ENCODE data around the gene PIKFYVE. TPM values are rescaled to one million over a fixed set of nuclear protein-coding genes. Genes with fewer than 3 reads are reported as not detected.

The PIKFYVE gene
- total RNA-seq, 1 experiment from 2014 or later = 27.2 TPM

DNA sequence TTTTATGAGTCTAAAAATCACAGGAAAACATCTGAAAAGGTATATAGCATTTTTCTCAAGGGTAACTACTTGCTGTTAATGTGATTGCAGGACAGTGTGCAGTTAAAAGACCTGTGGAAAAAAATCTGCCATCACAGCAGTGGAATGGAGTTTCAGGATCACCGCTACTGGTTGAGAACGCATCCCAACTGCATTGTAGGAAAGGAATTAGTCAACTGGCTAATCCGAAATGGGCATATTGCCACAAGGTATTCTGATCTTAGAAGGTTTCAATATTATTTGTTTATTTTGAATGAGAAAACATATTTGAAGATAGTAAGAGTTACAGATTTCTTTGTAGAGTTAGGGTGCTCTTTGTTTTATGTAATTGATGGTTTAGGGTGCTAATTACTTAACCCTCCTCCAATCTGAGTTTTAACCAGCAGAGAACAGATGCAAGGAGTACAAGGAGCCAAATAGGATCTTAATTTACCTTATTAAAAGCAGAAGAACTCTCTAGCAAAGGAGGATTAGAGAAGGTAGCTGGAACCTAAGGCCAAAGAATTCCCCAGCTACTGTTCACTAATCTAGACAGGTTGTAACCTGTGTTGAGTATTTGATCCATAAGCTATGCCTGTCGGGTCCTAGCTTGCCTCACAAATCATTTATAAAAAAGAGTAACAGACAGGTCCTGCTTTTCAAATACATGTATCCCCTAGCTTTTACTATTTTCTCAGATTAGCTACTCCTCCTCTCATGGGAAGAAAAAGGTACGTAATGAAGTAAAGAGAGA, 35.0 kb downstream of the PIKFYVE start:
- Histone ChIP-seq H2BK120ac (ENCODE audit: low read depth, low read length, poor library complexity, severe bottlenecking) (no peak overlapping the region), H2BK20ac (ENCODE audit: low read depth, low read length, poor library complexity, severe bottlenecking) (no peak overlapping the region), H3K79me1 (ENCODE audit: insufficient read depth, low read depth, low read length, poor library complexity, severe bottlenecking) (no peaks in the 10 kb centered on the region), H2AK5ac (ENCODE audit: insufficient read length, low read length) (no peak overlapping the region), H3K23ac (ENCODE audit: insufficient read length, low read depth, low read length) (no peak overlapping the region), H3K27ac (ENCODE audit: insufficient read length, low read depth, low read length) (no peak overlapping the region), H2BK12ac (ENCODE audit: insufficient read length, low read depth, low read length) (no peak overlapping the region), H3K79me2 (ENCODE audit: insufficient read depth, low read length) (no peaks in the 10 kb centered on the region), H3K4me1 (ENCODE audit: insufficient read depth, low read length) (no peaks in the 10 kb centered on the region), H3K4me2 (ENCODE audit: insufficient read depth, insufficient read length, low read length) (no peak overlapping the region), H4K20me1 (ENCODE audit: control insufficient read depth, insufficient read depth, insufficient read length) (no peaks in the 10 kb centered on the region), H3K18ac (ENCODE audit: insufficient read length, low read depth, low read length) (no peak overlapping the region), H3K4ac (ENCODE audit: low read depth, low read length) (no peak overlapping the region), H2BK15ac (ENCODE audit: low read depth, low read length) (no peak overlapping the region), H3K56ac (ENCODE audit: insufficient read length, low read depth, low read length) (no peak overlapping the region), H3K9ac (ENCODE audit: extremely low read depth, insufficient read length, low read length) (no peak overlapping the region), H3K23me2 (ENCODE audit: insufficient read length, low read depth, low read length, poor library complexity, severe bottlenecking) (no peaks in the 10 kb centered on the region), H2BK5ac (ENCODE audit: insufficient read length, low read length) (no peak overlapping the region), H2AFZ (ENCODE audit: low read length) (no peak overlapping the region), H3T11ph (ENCODE audit: low read length) (no peak overlapping the region), H3K14ac (ENCODE audit: insufficient read depth, low read length) (no peak overlapping the region), H4K91ac (ENCODE audit: insufficient read length, low read depth, low read length) (no peak overlapping the region), H3K27me3 (ENCODE audit: insufficient read depth, low read length) (no peaks in the 10 kb centered on the region), H3K9me3 (ENCODE audit: control insufficient read depth, low read depth, low read length) (no peaks in the 10 kb centered on the region), H4K8ac (replicated peaks; ENCODE audit: insufficient read length, low read depth, low read length) (no peak overlapping the region), H4K5ac (ENCODE audit: insufficient read length, low read depth, low read length) (no peak overlapping the region)
- Mint-ChIP-seq H3K4me1 (no peaks in the 10 kb centered on the region), H3K4me3 (no peak overlapping the region), H3K9me3 (no peaks in the 10 kb centered on the region), H3K36me3 (ENCODE audit: insufficient read depth in 1 of 3, low read depth in 3 of 3) (peaks cover 18 to 62% (median 51%) of the 10 kb centered on the region in 3 experiments; a peak in 6 of 7 replicates), H3K27ac (no peak overlapping the region), H3K27me3 (ENCODE audit: low read depth) (no peaks in the 10 kb centered on the region)
- TF ChIP-seq, protein P1, sequence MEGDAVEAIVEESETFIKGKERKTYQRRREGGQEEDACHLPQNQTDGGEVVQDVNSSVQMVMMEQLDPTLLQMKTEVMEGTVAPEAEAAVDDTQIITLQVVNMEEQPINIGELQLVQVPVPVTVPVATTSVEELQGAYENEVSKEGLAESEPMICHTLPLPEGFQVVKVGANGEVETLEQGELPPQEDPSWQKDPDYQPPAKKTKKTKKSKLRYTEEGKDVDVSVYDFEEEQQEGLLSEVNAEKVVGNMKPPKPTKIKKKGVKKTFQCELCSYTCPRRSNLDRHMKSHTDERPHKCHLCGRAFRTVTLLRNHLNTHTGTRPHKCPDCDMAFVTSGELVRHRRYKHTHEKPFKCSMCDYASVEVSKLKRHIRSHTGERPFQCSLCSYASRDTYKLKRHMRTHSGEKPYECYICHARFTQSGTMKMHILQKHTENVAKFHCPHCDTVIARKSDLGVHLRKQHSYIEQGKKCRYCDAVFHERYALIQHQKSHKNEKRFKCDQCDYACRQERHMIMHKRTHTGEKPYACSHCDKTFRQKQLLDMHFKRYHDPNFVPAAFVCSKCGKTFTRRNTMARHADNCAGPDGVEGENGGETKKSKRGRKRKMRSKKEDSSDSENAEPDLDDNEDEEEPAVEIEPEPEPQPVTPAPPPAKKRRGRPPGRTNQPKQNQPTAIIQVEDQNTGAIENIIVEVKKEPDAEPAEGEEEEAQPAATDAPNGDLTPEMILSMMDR (conservative IDR thresholded peaks at IDR 0.05) = no peak
- no peak for DNase-seq
- no CpG with 5 or more reads among the region's 5 CpGs for WGBS (ENCODE audit: extremely low coverage, insufficient read length, low lambda C conversion rate)
